Large intestine (tissue), 3 donors: Measurements from ENCODE around the gene ZNF32. TPM values are rescaled to one million over a fixed set of nuclear protein-coding genes. Genes with fewer than 3 reads are reported as not detected.

Source experiments
- DNase-seq, 2 donors: peaks; one replicate each; pipeline versions ENCODE4 v3.0.0 to v3.0.0-alpha.2; 2013
- H3K27ac ChIP-seq: one replicate; pipeline ENCODE4 v1.5.1; 2013; ENCODE audit warnings: low read length
- H3K27me3 ChIP-seq: 2 replicates; pipeline ENCODE4 v1.6.1; 2013; ENCODE audit warnings: low read length; ENCODE audit not compliant: control insufficient read depth, insufficient read depth
- H3K36me3 ChIP-seq: 2 replicates; pipeline ENCODE4 v1.6.1; 2013; ENCODE audit warnings: low read length; ENCODE audit not compliant: control insufficient read depth, insufficient read depth
- H3K4me1 ChIP-seq: one replicate; pipeline ENCODE4 v1.6.1; 2013; ENCODE audit warnings: low read length; ENCODE audit not compliant: control insufficient read depth, insufficient read depth
- H3K4me3 ChIP-seq: one replicate; pipeline ENCODE4 v1.5.1; 2013; ENCODE audit warnings: low read length
- H3K9me3 ChIP-seq: one replicate; pipeline ENCODE4 v1.6.1; 2013; ENCODE audit warnings: mild to moderate bottlenecking, low read depth, low read length, moderate library complexity; ENCODE audit not compliant: control insufficient read depth
- WGBS: methylation state at CpG from one replicate; pipeline ENCODE4 v1.1.5; 2013; ENCODE audit warnings: low lambda C conversion rate; ENCODE audit not compliant: insufficient coverage; 5-methylcytosine and 5-hydroxymethylcytosine counted together
- polyA plus RNA-seq: library from polyadenylated mRNA; unstranded; fragments of 120-200 nt; gene quantifications from one replicate; pipeline ENCODE4 v1.2.1, GENCODE V29; 2013

Gene ZNF32
- polyA plus RNA-seq, 1 donor = 37.4 TPM

GRCh38 chr10:43681721-43682120 is 33.0 kb upstream of the ZNF32 start:
- 80% methylated on average over 1 of the region's 6 CpGs for WGBS

GRCh38 chr10:43681220-43681619 is 32.5 kb upstream of the ZNF32 start:
- Histone ChIP-seq H3K4me1 (no peaks in the 10 kb centered on the region), H3K36me3 (no peaks in the 10 kb centered on the region), H3K27me3 (peaks cover 10% of the 10 kb centered on the region), H3K9me3 (no peaks in the 10 kb centered on the region), H3K4me3 (no peak overlapping the region), H3K27ac (no peak overlapping the region)
- DNase-seq = no peak
- no CpG with 5 or more reads among the region's 7 CpGs for WGBS

More at GRCh38 chr10:43681721-43682120, 33.0 kb upstream of the ZNF32 start:
- DNase-seq = no peak
- Histone ChIP-seq H3K4me1 (no peaks in the 10 kb centered on the region), H3K27me3 (peaks cover 10% of the 10 kb centered on the region), H3K4me3 (no peak overlapping the region), H3K27ac (no peak overlapping the region), H3K9me3 (no peaks in the 10 kb centered on the region), H3K36me3 (no peaks in the 10 kb centered on the region)

DNA sequence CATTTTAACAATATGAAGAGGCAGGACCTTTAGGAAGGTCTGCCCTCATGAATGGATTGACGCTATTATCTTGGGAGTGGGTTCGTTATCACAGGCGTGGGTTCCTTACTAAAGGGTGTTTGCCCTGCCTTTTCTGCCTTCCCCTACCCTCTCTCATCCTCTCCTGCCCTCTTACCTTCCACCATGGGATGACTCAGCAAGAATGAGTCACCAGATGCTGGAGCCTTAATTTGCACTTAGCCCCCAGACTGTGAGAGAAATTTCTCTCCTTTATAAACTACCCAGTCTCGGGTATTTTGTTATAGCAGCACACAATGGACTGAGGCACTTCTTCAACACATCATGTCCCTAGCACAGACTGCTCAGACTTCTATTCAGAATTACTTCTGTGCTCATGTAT is 31.4 kb upstream of the ZNF32 start:
- Histone ChIP-seq H3K9me3 (no peaks in the 10 kb centered on the region), H3K36me3 (no peaks in the 10 kb centered on the region), H3K27me3 (peaks cover 10% of the 10 kb centered on the region), H3K27ac (no peak overlapping the region), H3K4me3 (no peak overlapping the region), H3K4me1 (no peaks in the 10 kb centered on the region)
- DNase-seq = no peak
- 80% methylated on average over 1 of the region's 4 CpGs for WGBS

DNA sequence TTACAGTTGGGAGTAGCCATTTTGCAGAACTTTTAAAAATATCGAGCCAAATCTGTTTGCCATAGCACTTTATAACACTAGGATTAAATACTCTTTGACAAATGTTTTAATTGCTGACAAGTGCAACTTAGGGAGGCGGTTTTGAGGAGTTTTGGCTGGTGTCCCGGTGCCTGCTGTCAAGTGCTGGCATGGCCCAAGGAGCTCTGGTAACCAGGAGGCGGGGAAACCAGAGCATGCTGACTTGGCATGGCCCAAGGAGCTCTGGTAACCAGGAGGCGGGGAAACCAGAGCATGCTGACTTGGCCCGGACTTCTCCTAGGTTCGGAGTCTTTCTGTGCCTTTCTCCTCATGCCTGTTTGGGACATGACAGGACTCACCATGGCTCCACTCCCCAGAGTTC is 30.8 kb upstream of the ZNF32 start:
- Histone ChIP-seq H3K9me3 (no peaks in the 10 kb centered on the region), H3K27ac (no peak overlapping the region), H3K4me1 (no peaks in the 10 kb centered on the region), H3K4me3 (no peak overlapping the region), H3K36me3 (no peaks in the 10 kb centered on the region), H3K27me3 (peaks cover 10% of the 10 kb centered on the region)
- no peak for DNase-seq
- 83% methylated on average over 2 of the region's 7 CpGs for WGBS

DNA sequence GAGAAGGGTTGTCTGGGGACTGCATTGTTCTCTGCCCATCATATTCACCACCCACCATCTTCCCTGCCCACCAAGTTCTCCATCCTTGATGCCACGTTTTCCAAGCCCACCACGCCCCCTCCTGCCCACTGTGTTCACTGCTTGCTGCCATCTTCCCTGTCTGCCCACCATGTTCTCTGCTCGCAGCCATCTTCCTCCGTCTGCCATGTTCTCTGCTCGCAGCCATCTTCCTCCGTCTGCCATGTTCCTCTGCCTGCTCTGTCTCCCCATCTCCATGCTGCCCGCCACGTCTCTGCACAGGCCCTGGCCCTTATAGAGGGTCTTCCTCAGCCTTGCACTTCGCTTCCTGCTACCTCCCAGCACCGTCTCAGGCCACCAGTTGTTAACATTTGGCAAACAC is 30.0 kb upstream of the ZNF32 start:
- H3K4me3 ChIP-seq = no peak overlapping the region
- no peak for DNase-seq
- no peaks in the 10 kb centered on the region for H3K36me3 ChIP-seq
- WGBS = no CpG with 5 or more reads among the region's 10 CpGs
- no peaks in the 10 kb centered on the region for H3K9me3 ChIP-seq
- H3K27me3 ChIP-seq = peaks cover 10% of the 10 kb centered on the region
- H3K27ac ChIP-seq = no peak overlapping the region
- H3K4me1 ChIP-seq = no peaks in the 10 kb centered on the region

DNA sequence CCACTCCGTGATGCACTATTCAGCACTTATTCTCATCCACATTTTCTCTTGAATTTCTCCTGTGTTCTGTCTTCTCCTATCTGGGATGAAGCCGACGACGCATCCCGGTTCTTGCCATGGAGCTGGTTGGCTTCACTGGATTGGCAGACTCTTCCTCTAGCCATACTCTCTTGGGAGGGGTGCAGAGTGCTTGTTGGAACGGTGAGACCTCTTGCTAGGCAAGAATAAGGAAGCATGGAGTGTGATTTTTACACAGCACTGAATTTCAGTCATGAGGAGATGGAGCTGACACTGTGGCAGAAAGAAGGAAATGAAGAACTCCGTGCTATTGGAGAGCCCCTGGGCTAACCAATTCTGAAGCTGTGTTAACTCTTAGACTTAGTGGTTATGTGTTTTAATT is 28.2 kb upstream of the ZNF32 start:
- Histone ChIP-seq H3K27ac (no peak overlapping the region), H3K27me3 (peaks cover 10% of the 10 kb centered on the region), H3K4me3 (no peak overlapping the region), H3K9me3 (no peaks in the 10 kb centered on the region), H3K36me3 (no peaks in the 10 kb centered on the region), H3K4me1 (no peaks in the 10 kb centered on the region)
- DNase-seq = no peak
- no CpG with 5 or more reads among the region's 7 CpGs for WGBS

DNA sequence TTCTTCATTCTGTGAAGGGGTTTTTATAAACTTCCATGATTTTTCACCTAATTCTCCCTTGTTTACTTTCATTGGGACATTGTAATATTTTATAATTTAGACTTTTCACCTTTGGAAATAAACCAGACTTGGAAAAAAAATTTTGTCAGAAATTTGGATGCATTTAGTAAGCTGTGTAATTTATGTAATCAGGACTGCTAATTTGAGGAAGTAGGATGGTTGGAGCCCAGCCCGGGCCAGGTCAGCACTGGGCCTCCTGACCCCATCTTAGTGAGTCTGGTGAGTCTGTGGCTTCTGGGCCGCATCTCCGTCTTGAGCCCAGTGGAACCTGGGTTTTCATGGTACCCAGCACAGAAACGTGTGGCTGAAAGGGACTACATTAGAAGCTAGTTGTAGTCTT is 27.6 kb upstream of the ZNF32 start:
- DNase-seq = no peak
- no peaks in the 10 kb centered on the region for H3K36me3 ChIP-seq
- H3K27ac ChIP-seq = no peak overlapping the region
- peaks cover 8% of the 10 kb centered on the region for H3K27me3 ChIP-seq
- H3K4me1 ChIP-seq = no peaks in the 10 kb centered on the region
- H3K4me3 ChIP-seq = no peak overlapping the region
- no CpG with 5 or more reads among the region's 4 CpGs for WGBS
- no peaks in the 10 kb centered on the region for H3K9me3 ChIP-seq

- H3K36me3 ChIP-seq = no peaks in the 10 kb centered on the region
- H3K4me3 ChIP-seq = no peak overlapping the region
- H3K27me3 ChIP-seq = peaks cover 17% of the 10 kb centered on the region
- no peaks in the 10 kb centered on the region for H3K4me1 ChIP-seq
- WGBS = 40% methylated on average over 1 of the region's 13 CpGs
- DNase-seq = no peak
- no peak overlapping the region for H3K27ac ChIP-seq
- no peaks in the 10 kb centered on the region for H3K9me3 ChIP-seq
Measured at GRCh38 chr10:43674553-43675210, 26.0 kb upstream of the ZNF32 start.

DNA sequence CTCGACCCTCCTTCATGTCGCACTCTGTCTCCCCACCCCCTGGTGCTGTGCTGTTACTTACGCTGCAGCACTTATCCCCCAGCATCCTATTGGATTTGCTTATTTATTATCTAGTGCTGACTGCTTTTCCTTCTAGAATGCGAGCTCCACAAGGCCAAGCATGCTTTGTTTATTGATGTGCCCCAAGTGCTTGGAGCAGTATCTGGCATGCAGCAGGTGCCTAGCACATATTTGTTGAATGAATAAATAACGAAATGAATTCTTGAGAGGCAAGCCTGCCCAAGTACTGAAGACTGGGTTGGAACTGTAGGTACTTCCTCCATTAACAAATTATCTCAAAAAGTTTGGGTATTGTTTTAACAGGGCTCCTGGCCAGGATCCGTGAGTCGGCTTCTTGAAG is 24.8 kb upstream of the ZNF32 start:
- Histone ChIP-seq H3K4me3 (no peak overlapping the region), H3K27ac (no peak overlapping the region), H3K9me3 (no peaks in the 10 kb centered on the region), H3K27me3 (peaks cover 27% of the 10 kb centered on the region), H3K36me3 (no peaks in the 10 kb centered on the region), H3K4me1 (no peaks in the 10 kb centered on the region)
- WGBS = 73% methylated on average over 3 of the region's 7 CpGs
- DNase-seq = no peak

DNA sequence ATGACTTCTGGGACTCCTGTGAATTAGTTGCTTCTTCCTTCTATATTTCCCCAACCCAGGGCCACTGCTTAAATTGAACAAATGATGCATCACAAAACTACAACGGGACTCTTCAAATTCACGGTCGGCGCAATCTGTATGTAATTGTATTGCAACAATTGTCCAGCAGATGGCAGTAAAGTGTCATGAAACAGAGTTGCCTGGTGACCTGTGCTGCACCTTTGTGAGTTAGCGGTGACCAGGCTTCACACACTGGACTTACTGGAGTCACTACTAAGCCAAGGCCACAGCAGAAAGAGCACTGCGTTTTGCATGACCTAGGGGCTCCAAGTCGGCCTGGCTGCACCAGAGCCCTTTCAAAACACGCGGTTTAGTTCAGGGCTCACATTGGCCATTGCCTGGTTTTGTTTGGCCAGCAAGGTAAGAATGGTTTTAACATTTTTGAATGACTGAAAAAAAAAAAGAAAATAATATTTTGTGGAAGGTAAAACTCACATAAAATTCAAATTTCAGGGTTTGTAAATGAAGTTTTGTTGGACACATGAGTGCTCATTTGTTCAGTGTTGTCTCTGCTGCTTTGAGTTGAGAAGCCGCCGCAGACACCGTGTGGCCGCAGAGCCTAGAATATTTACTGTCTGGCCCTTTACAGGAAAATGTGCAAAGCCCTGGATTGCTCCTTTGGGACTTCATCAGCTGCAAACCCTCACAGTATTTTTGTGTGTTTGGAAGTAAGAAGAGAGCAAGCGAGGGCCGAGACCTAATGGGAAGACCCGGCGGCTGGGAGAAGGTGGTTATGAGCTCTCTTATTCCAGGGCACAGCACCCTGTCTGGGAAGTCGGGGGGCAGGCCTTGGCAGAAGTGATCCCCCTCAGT is 23.2 kb upstream of the ZNF32 start:
- WGBS = 0% methylated on average over 1 of the region's 18 CpGs
- DNase-seq = peak; percentile 40 to 48
- Histone ChIP-seq H3K27me3 (peaks cover 40% of the 10 kb centered on the region), H3K9me3 (peaks cover 5% of the 10 kb centered on the region), H3K27ac (no peak overlapping the region), H3K4me3 (no peak overlapping the region), H3K4me1 (peaks cover 3% of the 10 kb centered on the region), H3K36me3 (no peaks in the 10 kb centered on the region)
